Measurements from ENCODE around the gene C1QC.

The C1QC gene

DNA sequence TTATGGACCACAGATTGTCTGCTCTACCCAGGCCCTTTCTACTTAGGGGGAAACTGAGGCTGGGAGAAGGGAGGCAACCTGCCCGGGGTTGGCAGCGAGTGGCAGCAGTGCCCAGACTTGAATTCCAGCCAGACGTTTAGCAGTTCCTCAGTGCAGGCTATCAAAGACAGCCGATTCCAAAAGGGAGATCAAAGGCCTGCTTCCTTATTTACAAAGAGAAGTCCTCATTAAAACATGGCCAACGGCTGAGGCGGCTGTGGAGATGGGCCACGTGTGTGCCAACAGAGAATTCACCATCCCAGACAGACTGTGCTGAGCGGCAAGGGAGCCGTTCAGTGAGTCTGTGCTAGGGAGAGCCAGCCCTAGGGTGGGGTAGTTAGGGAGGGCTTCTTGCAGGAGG, 37.3 kb downstream of the C1QC start:
- DNase-seq (ENCODE audit: low read depth, low spot score), result no peak

DNA sequence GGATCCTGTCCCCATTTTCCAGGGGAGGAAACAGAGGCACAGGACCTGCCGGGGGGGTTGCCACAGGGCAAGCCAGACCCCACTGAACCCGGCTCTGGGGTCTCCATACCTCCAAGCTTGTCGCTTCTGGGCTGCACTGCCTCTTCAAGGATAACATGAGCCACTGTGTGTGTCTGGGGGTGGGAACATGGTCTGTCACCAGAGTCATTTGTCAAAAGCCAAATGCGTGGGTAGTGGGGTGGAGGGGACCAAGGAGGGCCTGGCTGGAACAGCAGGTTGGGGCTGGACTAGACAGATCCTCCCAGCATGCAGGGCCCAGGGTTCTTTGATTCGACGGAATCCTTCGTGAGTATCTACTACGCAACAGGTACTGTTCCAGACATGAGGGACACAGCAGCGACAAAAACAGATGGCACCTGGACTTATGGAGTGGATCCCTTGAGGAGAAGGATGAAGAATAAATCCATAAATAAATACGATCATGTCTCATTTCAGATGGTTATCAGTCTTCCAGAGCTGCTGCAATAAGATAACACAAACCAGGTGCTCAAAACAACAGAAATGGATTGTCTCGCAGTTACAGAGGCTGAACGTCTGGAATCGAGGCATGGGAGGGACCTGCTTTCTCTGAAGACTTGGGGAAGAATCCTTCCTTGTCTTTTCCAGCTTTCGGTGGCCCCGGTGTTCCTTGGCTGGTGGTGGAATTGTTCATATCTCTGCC, 38.3 kb downstream of the C1QC start:
- no peak for DNase-seq (ENCODE audit: low read depth, low spot score)

DNA sequence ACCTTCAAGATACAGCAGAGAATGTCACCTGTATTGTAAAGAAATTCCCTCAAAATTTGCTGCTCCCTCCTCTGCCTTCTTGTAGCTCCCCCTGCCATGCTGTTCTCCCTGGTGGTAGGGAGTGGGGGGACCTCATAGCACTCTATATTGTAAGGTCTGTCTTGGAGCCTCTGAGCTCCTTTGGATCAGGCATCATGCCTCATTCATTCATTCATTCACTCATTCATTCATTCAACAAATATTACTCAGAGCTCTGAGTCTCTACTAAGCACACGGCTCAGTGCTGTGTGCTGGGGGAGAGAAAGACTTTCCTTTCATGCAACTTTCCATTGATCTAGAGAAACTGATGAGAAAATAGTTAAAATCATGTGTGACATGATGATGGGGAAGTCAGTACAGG, 40.1 kb downstream of the C1QC start:
- DNase-seq (ENCODE audit: low read depth, low spot score), result no peak

DNA sequence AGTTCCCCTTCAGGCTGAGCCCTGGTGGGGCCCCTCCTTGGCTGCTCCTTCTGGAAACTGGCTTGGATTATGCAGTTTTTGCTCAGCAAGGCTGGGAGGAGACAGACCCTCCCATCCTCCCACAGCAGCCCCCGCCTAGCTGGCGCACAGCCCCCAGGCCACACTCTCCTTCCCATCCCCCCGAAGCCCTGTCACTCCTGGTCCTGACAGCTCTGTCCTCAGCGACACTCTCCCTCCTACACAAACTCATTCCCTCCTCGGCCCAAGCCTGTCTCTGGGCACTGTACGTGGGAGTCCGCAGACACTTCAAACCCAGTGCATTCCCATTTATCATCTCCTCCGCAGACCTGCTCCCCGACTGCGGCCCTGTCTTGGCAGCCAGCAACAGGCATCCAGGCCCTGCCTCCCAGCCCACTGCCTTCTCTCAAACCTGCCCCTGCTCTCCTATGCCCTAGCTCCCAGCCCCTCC, 42.2 kb downstream of the C1QC start:
- DNase-seq (ENCODE audit: low read depth, low spot score), result no peak

DNA sequence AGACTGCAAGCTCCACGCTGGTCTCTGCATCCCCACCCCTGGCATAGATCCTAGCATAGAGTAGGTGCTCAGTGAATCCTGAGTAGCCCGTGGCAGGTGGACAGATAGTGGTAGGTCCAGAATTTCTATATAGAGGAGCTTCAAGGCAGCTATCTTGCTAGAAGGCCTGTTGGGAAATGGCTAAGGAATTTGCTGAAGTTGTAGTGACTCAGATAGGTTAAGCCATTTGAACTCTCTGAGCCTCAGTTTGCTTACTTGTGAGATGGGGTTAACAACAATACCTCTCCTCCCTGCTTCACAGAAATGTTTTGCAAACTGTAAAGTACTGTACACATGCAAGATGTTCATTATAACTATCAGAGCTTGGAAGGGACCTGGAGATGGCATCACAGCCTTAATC, 43.8 kb downstream of the C1QC start:
- DNase-seq (ENCODE audit: low read depth, low spot score), result no peak

DNA sequence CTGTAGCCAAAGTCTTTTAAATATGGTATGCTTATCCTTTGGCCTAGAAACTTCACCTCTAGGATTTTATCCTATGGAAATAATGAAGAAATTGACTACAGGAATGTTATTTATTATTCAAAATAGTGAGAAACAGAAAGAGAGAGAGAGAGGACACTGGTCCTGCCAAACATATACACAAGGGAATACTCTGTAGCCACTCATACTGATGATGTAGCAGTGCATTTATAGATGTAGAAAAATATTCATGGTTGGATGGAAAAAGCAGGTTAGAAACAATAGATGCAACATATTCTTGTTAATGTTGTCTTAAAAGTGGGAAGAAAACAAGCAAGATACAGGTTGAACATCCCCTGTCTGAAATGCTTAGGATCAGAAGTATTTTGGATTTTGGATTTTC, 45.0 kb downstream of the C1QC start:
- no peak for DNase-seq (ENCODE audit: low read depth, low spot score)

DNA sequence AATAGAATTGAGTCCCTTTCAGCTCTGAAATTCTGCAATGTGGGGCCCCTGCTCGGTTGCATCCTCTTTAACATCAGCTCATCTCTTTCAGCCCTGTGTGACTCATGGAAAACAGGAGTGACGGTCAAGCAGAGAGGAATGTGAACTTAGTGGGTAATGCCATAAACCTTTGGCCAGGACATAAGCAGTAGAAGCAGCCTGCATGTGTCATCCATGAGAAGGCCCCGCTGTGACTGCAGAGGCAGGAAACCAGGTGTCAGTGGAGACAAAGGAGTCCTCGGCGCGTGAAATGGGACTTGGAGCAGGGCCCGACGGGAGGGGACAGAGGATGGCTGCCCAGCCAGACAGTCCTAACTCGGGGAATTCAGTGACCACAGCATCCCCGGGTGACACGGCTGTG, 46.1 kb downstream of the C1QC start:
- no peak for DNase-seq (ENCODE audit: low read depth, low spot score)

DNA sequence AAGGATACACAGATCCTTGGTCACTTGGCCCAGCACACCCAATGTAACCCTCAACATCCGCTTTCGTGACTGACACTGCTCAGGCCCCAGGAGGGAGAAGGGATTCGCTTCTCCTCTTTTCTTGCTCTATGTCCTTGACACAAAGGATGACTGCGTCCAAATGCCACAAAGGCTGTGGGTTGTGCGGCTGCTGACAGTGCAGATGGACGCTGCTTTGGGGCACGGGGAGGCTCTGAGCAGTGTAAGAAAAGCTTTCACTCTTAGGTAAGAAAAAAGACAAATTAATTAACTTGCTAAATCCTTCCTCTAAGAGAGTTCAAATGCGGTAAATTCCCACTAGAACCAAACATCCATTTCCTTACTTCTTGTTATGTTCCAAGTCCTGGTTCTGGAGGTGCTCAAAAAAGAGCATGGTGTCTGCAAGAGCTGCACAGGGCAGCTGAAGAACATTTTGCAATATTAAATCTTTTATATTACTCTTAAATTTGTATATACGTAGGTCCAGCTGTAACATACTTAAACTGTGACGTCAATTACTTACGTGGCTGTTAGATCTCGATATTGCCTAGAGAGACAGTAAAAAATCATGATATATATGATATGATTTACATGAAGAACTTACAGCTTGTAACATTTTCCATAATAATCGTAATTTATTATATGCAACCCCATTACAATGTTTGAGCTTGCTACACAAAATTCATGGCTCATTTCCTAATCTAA, 47.8 kb downstream of the C1QC start:
- no peak for DNase-seq (ENCODE audit: low read depth, low spot score)

DNA sequence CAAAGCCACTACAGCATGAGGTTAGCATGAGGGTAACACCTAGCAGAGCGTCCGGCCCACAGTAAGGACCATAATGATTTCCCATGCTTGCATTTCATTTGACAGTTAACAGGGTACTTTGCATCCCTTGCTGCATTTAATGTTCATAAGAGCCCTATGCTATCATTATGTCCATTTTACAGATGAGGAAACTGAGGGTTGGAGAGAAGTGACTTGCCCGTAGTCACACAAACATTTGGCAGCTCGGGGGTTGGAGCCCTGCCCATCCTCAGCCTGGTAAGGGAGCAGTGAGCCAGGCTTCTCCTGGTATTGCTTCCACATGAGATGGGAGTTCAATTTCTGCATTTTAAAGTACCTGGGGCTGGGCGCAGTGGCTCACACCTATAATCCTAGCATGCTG, 50.7 kb downstream of the C1QC start:
- no peak for DNase-seq (ENCODE audit: low read depth, low spot score)

DNA sequence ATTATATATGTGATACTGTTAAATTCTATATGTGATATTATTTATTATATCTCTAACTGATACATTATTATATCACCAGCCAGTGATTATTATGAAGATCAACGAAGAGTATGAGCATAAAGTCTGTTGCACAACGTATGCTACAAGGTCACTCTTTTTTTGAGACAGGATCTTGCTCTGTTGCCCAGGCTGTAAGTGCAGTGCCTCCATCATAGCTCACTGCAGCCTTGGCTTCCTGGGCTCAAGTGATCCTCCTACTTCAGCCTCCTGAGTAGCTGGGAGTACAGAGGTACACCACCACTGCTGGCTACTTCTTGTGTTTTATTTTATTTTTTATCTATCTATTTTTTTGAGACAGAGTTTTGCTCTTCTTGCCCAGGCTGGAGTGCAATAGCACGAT, 53.2 kb downstream of the C1QC start:
- DNase-seq (ENCODE audit: low read depth, low spot score), result no peak

All from iPS DF 19.7 (cell line).